HG02943 (cell line): Measurements from ENCODE around the gene GPER1.
A peak's percentile ranks its signal among the peaks of the same experiment; 100 is the strongest.
"Not testable (repeated sequence)": the region's sequence is repeated elsewhere in the genome, so short reads cannot be mapped to it uniquely, and the experiment has no call there.

Experiments used
- ATAC-seq: cut with Tn5 transposase; IDR thresholded peaks from one replicate; pipeline ENCODE4 v1.9.1; 2021; ENCODE audit warnings: mild to moderate bottlenecking, low read depth, moderate library complexity; ENCODE audit not compliant: unreplicated experiment

The GPER1 gene

GRCh38 chr7:1087952-1088920, at the start of gene GPER1:
TSS of gene GPER1 (plus strand) at chr7:1088113. CDS start at chr7:1091729, 3,616 bp downstream.
- no peak for ATAC-seq

GRCh38 chr7:1040233-1040632, 47.7 kb upstream of the GPER1 start:
- not testable (repeated sequence) for ATAC-seq

GRCh38 chr7:1040790-1041189, 47.1 kb upstream of the GPER1 start:
- ATAC-seq: no peak

- ATAC-seq: no peak
Observed at GRCh38 chr7:1041551-1042491, 46.1 kb upstream of the GPER1 start.

- no peak for ATAC-seq
Observed at GRCh38 chr7:1042492-1042833, 45.5 kb upstream of the GPER1 start.

GRCh38 chr7:1043552-1044188, 44.2 kb upstream of the GPER1 start:
- no peak for ATAC-seq

GRCh38 chr7:1044189-1045068, 43.5 kb upstream of the GPER1 start, which contains the start of gene GPR146:
TSS of gene GPR146 (plus strand) at chr7:1044546. CDS start at chr7:1057516, 12,970 bp downstream.
- ATAC-seq: peak; percentile 68

- ATAC-seq: no peak
Observed at GRCh38 chr7:1045069-1046063, 42.5 kb upstream of the GPER1 start.

GRCh38 chr7:1046722-1047679, 40.9 kb upstream of the GPER1 start:
- ATAC-seq: no peak

- no peak for ATAC-seq
Observed at GRCh38 chr7:1049006-1049741, 38.7 kb upstream of the GPER1 start.

GRCh38 chr7:1049801-1050200, 38.1 kb upstream of the GPER1 start:
- ATAC-seq: no peak

- no peak for ATAC-seq
Observed at GRCh38 chr7:1050254-1050906, 37.5 kb upstream of the GPER1 start.

- ATAC-seq: no peak
Observed at GRCh38 chr7:1050956-1051690, 36.8 kb upstream of the GPER1 start.

- ATAC-seq: no peak
Observed at GRCh38 chr7:1052031-1052818, 35.7 kb upstream of the GPER1 start.

GRCh38 chr7:1053002-1053411, 34.9 kb upstream of the GPER1 start:
- ATAC-seq: no peak
